ENCODE results near the gene PLA1A. TPM values are rescaled to one million over a fixed set of nuclear protein-coding genes. Genes with fewer than 3 reads are reported as not detected.
A peak's percentile ranks its signal among the peaks of the same experiment; 100 is the strongest.
"Not testable (repeated sequence)": the region's sequence is repeated elsewhere in the genome, so short reads cannot be mapped to it uniquely, and the experiment has no call there.

Gene PLA1A
- total RNA-seq, 4 donors from 2014 or later, result 2.0 to 6.7 (median 3.9) TPM

- 11 to 14% methylated on average over 6 of the region's 6 CpGs for WGBS, 2 donors
- intact Hi-C loops (cut with DNase I), result loop anchor here (10.0 kb wide), 1 partner anchor 183 kb away; the partner anchor contains the start of gene TIMMDC1
- Histone ChIP-seq H3K4me1 (peaks cover 11 to 18% of the 10 kb centered on the region in 2 donors), H3K9me3 (no peaks in the 10 kb centered on the region), H3K36me3 (peaks cover 7 to 22% of the 10 kb centered on the region in 2 donors), H3K27me3 (no peaks in the 10 kb centered on the region), H3K4me3 (replicated peaks in 1 of 3) (peak overlapping the region in 2 of 3 donors; percentile 28 to 60), H3K27ac (peak overlapping the region; percentile 84 to 93 (median 90))
- TF ChIP-seq CTCF (IDR thresholded peaks at IDR 0.05) (no peak), POLR2A (IDR thresholded peaks at IDR 0.05) (peak in 1 of 2 donors; percentile 0)
- DNase-seq, result no peak
Observed at GRCh38 chr3:119677641-119677934, 79.9 kb downstream of the PLA1A start.

- not testable (repeated sequence) for H3K27ac ChIP-seq
Observed at GRCh38 chr3:119678209-119678608, 80.5 kb downstream of the PLA1A start.

More at GRCh38 chr3:119678209-119678608, 80.5 kb downstream of the PLA1A start:
- not testable (repeated sequence) for H3K27me3 ChIP-seq; DNase-seq; H3K9me3 ChIP-seq; H3K4me3 ChIP-seq (replicated peaks in 1 of 3)
- intact Hi-C loops (cut with DNase I), result loop anchor here (10.0 kb wide), 1 partner anchor 183 kb away; the partner anchor contains the start of gene TIMMDC1
- 98 to 99% methylated on average over 10 of the region's 10 CpGs for WGBS, 2 donors
- H3K36me3 ChIP-seq, result peaks cover 5 to 17% of the 10 kb centered on the region in 2 donors
- peaks cover 11 to 18% of the 10 kb centered on the region in 2 donors for H3K4me1 ChIP-seq

Other genes with a start within 250 kb of the PLA1A start
- gene TMEM39A, start 134.3 kb upstream of the PLA1A start, total RNA-seq, result 10 to 100 TPM; 48.1 to 84.1 (median 59.8) TPM
- 10 to 100 TPM in 2 of 4 donors, 1 to 10 TPM in 2; 9.4 to 14.2 (median 10.3) TPM for gene POGLUT1, start 128.9 kb upstream of the PLA1A start, total RNA-seq
- gene TIMMDC1, start 99.3 kb upstream of the PLA1A start, total RNA-seq, result 10 to 100 TPM; 34.2 to 78.5 (median 48.6) TPM
- gene CD80, start 38.3 kb upstream of the PLA1A start, total RNA-seq, result 1 to 10 TPM in 3 of 4 donors, under 1 TPM in 1; 0.83 to 2.3 (median 1.1) TPM
- 10 to 100 TPM in 3 of 4 donors, 1 to 10 TPM in 1; 8.7 to 16.0 (median 14.5) TPM for gene ADPRH, start 18.4 kb upstream of the PLA1A start, total RNA-seq
- 1 to 10 TPM; 1.9 to 5.4 (median 4.6) TPM for gene POPDC2, start 62.7 kb downstream of the PLA1A start, total RNA-seq
- gene COX17, start 79.5 kb downstream of the PLA1A start, total RNA-seq, result 10 to 100 TPM; 12.8 to 73.0 (median 46.0) TPM
- 10 to 100 TPM in 3 of 4 donors, 1 to 10 TPM in 1; 9.4 to 28.0 (median 22.8) TPM for gene CFAP91, start 105.1 kb downstream of the PLA1A start, total RNA-seq
- gene NR1I2, start 184.2 kb downstream of the PLA1A start, total RNA-seq, result under 1 TPM in 2 of 4 donors, not detected in 2; 0.54 to 0.67 TPM

Measured in thyroid gland (tissue), 4 donors.